IPS DF 19.7 (cell line): Measurements from ENCODE around the gene PRSS33.
A peak's percentile ranks its signal among the peaks of the same experiment; 100 is the strongest.

Experiments
- DNase-seq: peaks from one replicate; pipeline ENCODE4 v3.0.0-alpha.2; 2013; ENCODE audit warnings: low read depth, low spot score

PRSS33 gene, protein sequence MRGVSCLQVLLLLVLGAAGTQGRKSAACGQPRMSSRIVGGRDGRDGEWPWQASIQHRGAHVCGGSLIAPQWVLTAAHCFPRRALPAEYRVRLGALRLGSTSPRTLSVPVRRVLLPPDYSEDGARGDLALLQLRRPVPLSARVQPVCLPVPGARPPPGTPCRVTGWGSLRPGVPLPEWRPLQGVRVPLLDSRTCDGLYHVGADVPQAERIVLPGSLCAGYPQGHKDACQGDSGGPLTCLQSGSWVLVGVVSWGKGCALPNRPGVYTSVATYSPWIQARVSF

DNA sequence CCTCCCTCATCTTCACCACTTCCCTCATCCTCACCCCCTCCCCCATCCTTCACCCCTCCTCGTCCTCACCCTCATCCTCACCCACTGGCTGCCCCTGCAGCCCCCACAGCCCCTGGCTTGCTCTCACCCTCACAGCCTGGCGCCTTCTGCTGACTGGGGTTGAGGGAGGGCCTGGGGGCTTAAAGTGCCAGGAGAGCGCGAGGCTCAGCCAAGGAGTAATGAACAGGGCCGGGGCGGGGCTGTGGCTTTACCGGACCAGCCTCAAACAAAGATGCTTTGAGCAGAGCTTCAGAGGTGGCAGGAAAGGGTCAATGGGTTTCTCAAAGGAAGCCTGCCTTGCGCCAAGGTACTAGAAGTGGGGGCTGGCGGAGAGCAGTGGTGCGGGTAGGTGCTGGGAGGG, at the start of gene PRSS33:
PRSS33 (minus strand) TSS at position 155 of the 400 bp plus-strand sequence. CDS start 1,013 bp downstream, outside the sequence.
- DNase-seq: no peak

DNA sequence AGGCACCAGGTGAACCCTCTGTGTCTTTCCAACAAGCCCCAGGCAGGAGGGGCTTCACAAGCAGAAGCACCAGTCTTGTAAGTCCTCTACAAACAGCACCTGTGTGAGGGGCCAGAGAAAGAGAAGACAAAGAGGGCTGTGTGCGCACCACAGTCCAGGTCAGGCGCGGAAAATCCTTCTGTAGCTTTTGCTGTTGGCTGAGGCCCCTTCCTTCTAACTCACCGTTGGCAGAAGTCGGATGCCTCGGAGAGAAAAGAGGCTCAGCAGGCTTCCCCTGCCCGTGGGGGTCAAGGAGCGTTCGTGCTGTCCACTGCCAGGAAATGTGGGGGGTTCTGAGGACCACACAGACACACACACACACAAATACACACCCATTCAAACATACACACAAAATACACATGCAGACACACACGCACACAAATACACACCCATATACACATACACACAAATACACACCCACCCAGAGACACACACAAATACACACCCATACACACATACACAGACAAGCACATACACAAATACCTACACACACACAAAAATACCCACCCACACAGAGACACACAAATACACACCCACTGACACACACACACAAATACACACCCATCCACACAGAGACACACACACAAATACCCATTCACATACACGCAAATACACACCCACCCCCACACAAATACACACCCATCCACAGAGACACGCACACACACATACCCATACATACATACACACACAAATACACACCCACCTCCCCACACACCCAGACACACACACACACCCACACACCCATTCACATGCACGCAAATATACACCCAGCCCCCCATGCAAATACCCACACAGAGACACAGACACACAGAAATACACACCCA, 49.5 kb upstream of the PRSS33 start:
- no peak for DNase-seq

DNA sequence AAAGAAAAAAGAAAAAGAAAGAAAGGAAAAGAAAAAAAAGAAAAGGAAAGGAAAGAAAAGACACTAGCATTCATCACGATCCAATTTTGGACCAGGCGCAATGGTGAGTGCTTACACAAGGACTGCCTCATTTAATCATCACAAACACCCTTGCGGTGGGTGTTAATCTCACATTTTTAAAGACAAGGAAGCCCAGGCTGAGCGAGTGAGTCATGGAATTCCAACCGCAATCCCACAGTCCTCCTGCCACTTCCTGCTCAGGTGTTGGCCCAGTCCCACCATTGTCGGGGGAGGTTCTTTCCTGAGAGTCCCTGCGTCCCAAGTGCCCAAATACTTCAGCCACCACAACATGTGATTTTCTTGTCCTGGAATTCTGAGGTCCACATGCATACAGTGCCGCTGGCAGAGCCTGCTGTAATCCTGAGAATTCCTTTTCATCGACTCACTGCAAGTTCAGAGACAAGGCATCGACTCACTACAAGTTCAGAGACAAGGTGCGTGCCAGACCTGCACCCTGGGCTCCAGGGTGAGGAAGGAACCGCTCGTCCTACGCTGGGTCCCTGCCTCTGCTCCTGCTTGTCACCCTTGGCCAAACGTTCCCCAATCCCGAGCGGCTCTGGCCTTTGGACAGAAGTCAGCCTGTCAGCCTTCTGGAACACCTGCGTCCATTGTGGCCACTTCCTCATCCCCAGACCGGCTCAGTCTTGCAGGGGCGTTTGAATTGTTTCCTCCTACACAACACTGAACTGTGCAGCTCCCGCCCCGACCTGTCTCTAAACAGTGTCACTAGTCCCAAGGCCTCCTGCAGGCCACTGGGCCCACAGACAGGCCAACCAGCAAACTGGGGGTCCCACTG, 48.5 kb upstream of the PRSS33 start:
- DNase-seq: peak; percentile 67

- no peak for DNase-seq
Observed at GRCh38 chr16:2834968-2835367, 47.6 kb upstream of the PRSS33 start.

DNA sequence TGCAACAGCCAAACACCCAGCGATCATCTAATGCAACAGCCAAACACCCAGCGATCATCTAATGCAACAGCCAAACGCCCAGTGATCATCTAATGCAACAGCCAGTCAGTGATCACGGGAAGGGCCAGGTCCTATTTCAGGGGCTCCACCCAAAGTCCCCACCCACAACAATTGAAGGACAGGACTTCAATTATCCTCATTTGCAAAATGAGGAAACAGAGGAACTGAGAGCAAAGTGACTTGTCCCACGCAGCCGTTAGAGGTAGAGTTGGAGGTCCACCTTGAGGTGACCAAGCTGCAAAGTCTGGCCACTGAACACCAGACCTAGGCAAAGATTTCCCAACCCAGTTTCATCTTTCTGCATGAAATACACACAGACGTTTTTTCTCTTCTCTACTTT, 46.4 kb upstream of the PRSS33 start:
- no peak for DNase-seq

GRCh38 chr16:2831203-2831602, 43.8 kb upstream of the PRSS33 start:
- no peak for DNase-seq

GRCh38 chr16:2830355-2830695, 43.0 kb upstream of the PRSS33 start:
- DNase-seq: no peak

DNA sequence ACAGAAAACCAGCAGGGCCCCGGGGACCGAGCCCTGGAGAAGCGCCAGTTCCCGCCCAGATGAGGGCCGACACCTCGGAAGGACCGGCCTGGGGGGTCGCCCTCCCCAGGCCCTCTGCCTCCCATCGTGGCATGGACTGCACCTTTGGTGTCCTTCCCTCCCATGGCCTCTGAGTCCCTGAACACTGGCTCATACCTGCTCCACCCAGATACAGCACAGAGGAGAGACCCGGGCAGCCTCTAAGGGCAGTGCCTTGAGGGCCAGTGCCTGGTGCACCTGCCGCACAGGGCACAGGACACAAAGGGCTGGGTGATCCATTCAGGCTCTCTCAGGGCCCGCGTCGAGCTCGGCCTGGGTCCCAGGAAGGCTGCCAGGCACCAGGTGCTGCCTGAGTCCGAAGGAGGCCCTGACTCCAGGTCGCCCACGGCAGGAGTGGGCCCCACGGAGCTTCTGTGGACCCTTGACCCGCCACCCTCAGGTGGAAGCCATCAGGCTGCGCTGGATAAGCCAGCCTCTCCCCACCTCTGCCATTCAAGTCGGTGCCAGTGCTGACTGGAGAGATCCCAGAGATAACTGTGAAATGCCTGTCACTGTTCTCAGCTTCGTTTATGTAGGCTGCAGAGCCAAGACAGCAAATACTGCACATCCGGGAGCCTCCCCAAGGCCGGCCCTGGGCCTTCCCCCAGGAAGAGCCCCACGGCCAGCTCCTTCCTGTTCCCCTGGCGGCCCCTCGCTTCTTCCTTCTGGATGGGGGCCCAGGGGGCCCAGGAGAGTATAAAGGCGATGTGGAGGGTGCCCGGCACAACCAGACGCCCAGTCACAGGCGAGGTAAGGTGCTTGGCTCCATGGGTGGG, 42.4 kb upstream of the PRSS33 start, which contains the start of gene ZG16B:
ZG16B (plus strand) TSS at position 803 of the 854 bp plus-strand sequence. CDS start 139 bp downstream, outside the sequence.
- no peak for DNase-seq

GRCh38 chr16:2828876-2829430, 41.6 kb upstream of the PRSS33 start:
- DNase-seq: no peak

DNA sequence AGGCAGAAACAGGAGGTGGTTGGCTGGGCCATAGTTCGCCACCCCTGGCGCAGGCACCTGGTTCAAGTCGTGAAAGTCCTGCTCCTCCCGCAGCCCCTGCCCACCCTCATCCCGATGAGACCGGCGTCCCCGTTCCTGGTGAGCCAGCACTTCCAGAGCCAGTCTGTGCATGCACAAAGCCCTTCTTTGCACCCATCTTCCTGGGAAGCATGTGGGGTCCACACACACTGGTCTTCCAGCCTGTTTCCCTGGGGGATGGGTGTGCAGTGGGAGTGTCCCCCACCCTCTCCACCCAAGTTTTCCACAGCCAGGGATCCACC, 41.1 kb upstream of the PRSS33 start:
- DNase-seq: no peak

DNA sequence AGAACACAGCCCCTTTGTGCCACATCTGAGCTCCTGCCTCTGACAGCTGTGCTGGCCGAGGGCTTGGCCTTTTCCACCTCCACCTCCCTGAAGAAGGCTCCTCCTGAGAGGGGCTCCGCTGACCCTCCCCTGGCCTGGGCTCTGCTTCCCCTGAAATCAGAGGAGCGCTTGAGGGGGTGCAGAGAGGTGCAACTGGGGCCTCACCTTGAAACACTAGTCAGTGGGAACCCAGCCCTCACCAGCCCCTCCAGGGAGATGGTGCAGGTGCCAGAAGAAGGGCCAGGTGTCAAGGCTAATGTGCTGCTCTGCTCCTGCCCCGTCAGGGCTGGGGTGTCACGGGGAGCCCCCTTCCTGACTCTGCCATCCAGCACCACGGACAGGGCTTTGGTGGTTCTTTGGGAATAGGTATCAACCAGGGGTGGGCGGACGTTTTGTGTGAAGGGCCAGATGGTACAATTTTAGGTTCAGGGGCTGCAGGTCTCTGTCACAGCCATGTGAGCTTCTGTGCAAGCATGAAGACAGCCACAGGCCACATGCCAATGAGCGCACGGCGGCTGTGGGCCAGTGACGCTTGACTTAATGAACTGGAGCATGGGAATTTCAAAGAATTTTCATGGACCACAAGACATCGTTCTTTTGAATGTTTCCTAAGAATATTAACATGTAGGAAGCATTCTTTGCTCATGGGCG, 40.6 kb upstream of the PRSS33 start:
- DNase-seq: no peak

GRCh38 chr16:2827374-2827791, 40.0 kb upstream of the PRSS33 start:
- DNase-seq: no peak

DNA sequence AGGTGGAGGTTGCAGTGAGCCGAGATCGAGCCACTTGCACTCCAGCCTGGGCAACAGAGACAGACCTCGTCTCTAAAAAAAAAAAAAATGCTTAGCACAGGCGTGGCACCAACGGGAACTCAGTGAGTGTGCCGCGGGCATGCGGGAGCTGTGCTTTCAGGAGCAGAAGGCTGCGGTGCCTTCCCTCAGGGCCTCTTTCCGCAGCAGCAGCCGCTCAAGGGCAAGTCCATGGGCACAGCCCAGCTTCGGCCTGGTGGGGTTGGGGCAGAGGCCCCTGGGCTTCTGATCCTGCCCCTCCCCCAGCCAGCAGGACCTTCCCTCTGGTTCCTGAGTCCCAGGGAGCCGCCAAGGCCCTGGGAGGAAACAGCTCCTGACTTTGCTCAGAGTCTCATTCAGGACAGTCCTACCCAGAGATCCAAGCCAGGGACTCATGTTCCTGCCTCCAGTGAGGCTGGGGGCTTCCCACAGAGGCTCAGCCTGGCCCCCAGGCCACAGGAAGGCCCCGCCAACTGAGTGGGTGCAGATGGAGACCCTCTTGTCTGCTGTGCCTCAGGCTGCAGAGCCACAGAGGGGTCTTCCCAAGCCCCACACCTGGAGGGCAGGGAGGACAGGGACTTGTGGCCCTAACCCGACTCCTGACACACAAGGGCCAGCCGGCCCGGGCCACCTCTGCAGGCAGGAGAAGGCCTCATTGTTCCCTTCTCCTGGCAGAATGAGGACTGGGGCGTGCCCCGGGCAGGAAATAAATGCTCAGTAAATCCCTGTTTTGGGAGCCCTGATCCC, 39.4 kb upstream of the PRSS33 start:
- no peak for DNase-seq

- DNase-seq: no peak
Observed at GRCh38 chr16:2825906-2826305, 38.5 kb upstream of the PRSS33 start.

GRCh38 chr16:2825049-2825742, 37.8 kb upstream of the PRSS33 start:
- no peak for DNase-seq

- DNase-seq: no peak
Observed at GRCh38 chr16:2824626-2825025, 37.3 kb upstream of the PRSS33 start.

DNA sequence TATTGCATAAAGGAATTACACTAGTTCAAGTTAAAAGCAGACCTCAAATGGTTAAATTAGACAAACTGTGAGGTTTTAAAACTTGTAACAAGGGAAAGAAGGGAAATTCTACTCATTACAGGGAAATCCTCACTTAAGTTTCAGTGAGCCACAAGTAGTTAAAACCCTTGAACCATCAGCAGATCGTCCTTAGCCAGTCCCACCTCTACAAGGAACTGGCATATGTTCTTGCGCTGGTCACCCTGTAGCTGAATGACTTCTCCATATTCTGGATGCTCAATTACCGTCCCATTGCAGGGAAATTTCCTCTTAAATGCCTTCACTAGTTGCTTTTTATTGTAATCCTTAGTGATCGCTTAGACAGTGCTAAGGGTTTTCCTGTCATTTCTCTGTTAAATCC, 35.1 kb upstream of the PRSS33 start:
- DNase-seq: no peak

GRCh38 chr16:2822158-2822495, 34.8 kb upstream of the PRSS33 start:
- DNase-seq: no peak
